Coronary artery (tissue), 2 donors: ENCODE measurements around the gene LRRD1.
A peak's percentile ranks its signal among the peaks of the same experiment; 100 is the strongest.

Experiments used
- DNase-seq: peaks from one replicate; pipeline ENCODE4 v3.0.0-alpha.2; 2017; ENCODE audit warnings: low spot score
- H3K27ac ChIP-seq, 2 donors: fragments of 200-600 bp; sonication (generic); one replicate each; pipeline ENCODE4 v1.5.1; 2016 to 2019
- H3K4me3 ChIP-seq: fragments of 200-600 bp; sonication (generic); 2 replicates; pipeline ENCODE4 v1.5.1; 2016; ENCODE audit warnings: mild to moderate bottlenecking, moderate library complexity
- TF ChIP-seq, protein P1 (sequence below): fragments of 200-600 bp; sonication (generic); IDR thresholded peaks from one replicate; pipeline ENCODE4 v1.5.1; 2019; ENCODE audit warnings: antibody characterized with exemption

LRRD1 gene

DNA sequence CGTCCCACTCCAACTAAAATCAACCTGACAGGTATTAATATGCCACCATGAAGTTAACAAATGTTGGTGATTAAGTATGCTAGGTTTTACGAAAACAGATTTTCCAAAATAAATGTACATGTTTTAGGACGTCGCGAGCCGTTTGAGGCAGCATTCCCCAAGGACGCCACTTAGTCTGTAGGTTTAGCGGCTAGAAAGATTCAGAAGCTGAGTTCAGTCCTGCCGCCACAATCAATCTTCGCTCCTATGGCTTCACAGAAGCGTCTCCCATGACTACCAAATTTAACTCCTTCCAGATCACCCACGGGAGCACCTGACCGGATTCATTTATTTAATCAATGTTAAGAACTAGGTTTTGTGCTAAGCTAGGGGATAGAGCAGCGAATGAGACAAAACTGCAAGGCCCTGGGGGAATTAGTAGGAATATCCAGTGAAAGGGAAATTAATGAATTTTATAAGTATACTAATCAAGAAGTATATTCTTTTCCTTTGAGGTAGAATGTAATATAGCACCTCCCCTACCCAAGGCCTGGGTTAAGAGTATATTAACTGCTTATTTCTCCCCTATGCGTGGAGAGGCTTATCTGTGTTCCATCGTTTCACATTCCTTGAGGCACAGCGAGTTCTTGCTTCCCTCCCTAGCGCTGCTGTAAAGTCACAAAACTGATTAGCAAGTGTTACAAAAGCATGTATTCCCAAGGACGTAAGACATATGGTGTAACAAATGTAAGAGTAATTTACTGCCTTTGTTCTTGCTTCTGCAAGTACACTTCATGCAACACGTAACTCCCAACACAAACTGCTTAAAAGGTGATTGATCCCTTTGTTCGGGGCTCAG, 43.7 kb downstream of the LRRD1 start:
- H3K4me3 ChIP-seq, result peak overlapping the region; percentile 92
- peak overlapping the region; percentile 92 to 94 for H3K27ac ChIP-seq
- TF ChIP-seq, protein P1, sequence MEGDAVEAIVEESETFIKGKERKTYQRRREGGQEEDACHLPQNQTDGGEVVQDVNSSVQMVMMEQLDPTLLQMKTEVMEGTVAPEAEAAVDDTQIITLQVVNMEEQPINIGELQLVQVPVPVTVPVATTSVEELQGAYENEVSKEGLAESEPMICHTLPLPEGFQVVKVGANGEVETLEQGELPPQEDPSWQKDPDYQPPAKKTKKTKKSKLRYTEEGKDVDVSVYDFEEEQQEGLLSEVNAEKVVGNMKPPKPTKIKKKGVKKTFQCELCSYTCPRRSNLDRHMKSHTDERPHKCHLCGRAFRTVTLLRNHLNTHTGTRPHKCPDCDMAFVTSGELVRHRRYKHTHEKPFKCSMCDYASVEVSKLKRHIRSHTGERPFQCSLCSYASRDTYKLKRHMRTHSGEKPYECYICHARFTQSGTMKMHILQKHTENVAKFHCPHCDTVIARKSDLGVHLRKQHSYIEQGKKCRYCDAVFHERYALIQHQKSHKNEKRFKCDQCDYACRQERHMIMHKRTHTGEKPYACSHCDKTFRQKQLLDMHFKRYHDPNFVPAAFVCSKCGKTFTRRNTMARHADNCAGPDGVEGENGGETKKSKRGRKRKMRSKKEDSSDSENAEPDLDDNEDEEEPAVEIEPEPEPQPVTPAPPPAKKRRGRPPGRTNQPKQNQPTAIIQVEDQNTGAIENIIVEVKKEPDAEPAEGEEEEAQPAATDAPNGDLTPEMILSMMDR, result no peak
- DNase-seq, result no peak

DNA sequence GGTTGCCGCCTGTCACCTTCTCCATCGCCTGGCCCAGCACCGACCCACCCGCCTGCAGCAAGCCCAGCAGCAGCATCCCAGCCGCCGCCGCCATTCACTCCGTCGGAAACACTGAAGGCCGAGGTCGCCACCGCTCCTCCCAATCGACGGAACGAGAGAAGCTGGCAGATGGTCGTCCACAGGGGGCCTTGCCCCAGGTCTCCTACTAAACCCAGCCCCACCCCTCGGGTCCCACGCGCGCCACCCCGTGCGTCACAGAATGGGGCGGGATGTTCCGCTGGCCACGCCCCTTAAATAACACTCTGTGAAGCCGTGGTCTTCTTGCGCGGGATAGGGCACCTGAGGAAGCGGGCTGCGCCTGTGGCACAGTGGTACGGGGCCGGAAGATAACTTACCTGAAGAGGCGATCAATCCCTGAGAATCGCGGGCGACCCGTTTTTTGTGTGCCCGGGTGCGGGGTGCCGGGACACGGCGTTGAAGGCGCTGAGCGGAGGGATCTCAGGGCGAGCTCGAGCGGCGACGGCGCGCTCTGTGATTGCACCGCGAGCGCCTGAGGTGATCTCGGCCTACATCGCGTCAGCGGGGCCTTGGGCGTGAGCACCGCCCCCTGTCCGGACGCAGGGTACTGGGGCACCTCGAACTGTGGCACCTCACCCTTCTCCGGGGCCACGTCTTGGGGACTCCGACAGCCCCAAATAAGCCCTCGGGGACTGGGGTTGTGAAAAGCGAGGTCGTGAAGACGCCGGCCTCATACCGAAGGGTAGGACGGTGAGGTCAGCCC, 44.5 kb downstream of the LRRD1 start, which contains the start of gene CYP51A1:
TSS of gene CYP51A1 (minus strand) at position 207 of the 781 bp plus-strand sequence. CDS start at position 94, 113 bp downstream.
- DNase-seq, result peak; percentile 96
- TF ChIP-seq, protein P1, result no peak
- Histone ChIP-seq H3K27ac (peak within 1 kb of the TSS; percentile 92 to 94), H3K4me3 (peak within 1 kb of the TSS; percentile 92)

DNA sequence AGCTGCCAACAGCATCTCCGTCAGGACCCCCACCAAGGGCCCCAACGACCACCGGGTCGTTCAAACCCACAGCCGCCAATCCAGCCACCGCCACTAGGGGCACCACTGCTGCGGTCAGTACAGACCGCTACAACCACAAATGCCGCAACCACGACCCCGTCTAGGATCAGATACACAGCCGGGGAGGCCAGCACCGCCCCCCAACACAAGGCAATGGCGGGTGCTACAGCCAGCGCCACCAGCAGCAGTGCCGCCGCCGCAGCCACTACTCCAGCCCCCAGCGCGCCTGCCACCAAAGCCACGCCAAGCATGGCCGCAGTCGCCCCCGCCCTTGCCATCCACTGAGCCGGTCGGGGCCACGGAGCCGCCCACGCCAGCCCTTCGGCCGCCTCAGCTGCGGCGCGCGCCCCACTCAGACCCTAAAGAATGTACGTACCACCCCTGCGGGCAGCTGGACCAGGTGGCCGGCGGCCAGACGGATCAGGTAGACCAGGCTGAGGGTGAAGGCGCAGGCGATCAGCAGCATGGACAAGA, 45.1 kb downstream of the LRRD1 start:
- TF ChIP-seq, protein P1, result peak; percentile 81
- peak; percentile 84 for DNase-seq
- Histone ChIP-seq H3K27ac (peak overlapping the region; percentile 92 to 94), H3K4me3 (peak overlapping the region; percentile 92)

DNA sequence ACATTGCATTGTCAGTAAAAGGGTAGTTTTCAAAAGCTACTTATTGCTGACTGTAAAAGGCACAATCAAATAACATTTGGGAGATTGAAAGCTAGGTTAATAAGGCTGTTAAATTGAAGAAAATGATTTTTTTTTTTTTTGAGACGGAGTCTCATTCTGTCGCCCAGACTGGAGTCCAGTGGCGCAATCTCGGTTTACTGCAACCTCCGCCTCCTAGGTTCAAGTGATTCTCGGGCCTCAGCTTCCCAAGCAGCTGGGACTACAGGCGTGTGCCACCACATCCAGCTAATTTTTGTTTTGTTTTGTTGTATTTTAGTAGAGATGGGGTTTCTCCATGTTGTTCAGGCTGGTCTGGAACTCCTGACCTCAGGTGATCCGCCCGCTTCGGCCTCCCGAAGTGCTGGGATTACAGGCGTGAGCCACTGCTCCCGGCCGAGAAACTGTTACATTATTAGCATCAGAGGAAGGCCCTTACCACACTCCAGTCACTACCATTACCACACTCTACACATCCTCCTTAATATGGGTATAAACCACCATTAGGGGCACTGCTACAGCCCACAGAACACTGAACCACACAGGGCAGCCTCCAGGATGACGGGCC, 45.7 kb downstream of the LRRD1 start:
- TF ChIP-seq, protein P1, result no peak
- peak overlapping the region; percentile 92 for H3K4me3 ChIP-seq
- no peak for DNase-seq
- H3K27ac ChIP-seq, result peak overlapping the region; percentile 92 to 94

DNA sequence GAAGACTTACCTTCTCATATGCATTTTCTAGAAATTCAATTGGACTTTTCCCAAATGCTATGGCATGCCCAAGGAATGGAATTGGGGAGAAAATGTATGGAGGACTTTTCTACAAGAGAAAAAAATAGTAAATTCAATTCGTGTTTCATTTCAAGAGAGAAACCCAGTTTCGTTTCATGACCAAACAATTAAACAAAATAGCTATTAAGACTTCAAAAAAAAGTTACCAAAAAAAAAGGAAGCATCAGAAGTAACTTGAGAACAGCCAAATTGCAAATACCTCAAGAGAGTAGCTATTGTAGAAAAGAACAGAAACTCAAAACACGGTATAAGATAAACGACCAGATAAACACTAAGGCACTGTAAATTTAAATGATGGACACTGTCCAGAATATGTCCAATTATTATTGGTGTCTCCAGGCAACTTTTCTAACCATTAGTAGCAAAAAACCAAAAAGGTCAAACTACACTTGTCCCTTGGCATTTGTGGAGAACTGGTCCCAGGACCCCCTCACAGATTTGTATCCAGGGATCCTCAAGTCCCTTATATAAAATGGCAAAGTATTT, 47.1 kb downstream of the LRRD1 start:
- no peak overlapping the region for H3K4me3 ChIP-seq
- H3K27ac ChIP-seq, result no peak overlapping the region
- TF ChIP-seq, protein P1, result no peak
- DNase-seq, result no peak

DNA sequence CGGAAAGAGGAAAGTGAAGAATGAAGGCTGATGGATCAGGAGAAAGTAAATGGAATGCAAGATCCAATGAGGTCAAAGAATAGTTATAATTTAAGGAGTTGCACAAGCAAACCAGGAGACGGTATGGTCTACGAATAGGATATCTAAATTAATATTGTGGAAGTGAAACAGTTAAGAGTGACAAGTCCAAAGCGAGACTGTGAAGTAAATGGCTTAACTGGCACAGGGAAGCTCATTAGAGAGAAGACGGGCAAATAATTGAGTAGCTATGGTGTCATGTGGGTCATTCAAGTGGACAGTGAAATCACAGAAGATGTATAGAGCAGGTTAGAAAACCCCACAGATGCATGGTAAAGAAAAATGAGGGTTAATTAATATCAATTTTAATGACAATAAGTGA, 47.8 kb downstream of the LRRD1 start:
- H3K27ac ChIP-seq, result no peak overlapping the region
- no peak for DNase-seq
- TF ChIP-seq, protein P1, result no peak
- no peak overlapping the region for H3K4me3 ChIP-seq
